GM19324 (cell line): Measurements from ENCODE around the gene TMPRSS12.
"Not testable (repeated sequence)": the region's sequence is repeated elsewhere in the genome, so short reads cannot be mapped to it uniquely, and the experiment has no call there.

Experiments used
- ATAC-seq: cut with Tn5 transposase; IDR thresholded peaks from one replicate; pipeline ENCODE4 v1.9.1; 2021; ENCODE audit warnings: mild to moderate bottlenecking, moderate library complexity; ENCODE audit not compliant: unreplicated experiment, low FRiP score

The TMPRSS12 gene

DNA sequence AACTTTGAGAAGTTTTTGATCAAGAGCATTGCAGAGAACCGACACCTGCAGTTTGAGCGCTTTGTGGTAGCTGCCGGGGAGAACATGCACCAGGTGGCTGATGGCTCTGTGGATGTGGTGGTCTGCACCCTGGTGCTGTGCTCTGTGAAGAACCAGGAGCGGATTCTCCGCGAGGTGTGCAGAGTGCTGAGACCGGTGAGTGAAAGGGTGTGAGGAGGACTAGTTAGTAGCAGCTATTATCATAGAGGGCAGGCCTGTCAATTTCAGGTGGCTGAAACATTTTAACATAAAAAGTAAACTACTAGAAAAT is 82.6 kb downstream of the TMPRSS12 start:
- ATAC-seq: no peak

DNA sequence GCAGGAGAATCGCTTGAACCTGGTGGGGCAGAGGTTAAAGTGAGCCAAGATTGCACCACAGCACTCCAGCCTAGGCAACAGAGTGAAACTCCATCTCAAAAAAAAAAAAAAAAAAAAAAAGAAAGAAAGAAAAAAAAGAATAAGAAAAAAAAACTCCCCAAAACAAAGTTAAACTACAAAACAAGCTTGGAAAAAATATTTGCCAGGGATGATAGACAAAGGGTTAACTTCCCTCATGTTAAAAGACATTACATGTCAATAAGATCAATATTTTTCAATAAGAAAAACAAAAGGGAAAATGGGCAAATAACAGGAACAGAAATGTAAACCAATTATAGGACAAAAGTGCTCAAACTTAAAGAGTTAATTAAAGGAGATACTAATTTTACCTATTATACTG is 83.2 kb downstream of the TMPRSS12 start:
- no peak for ATAC-seq

GRCh38 chr12:50926415-50926814 is 83.7 kb downstream of the TMPRSS12 start:
- no peak for ATAC-seq

- not testable (repeated sequence) for ATAC-seq
These were observed 84.2 kb downstream of the TMPRSS12 start for GRCh38 chr12:50926932-50927331.

GRCh38 chr12:50927356-50927755 is 84.6 kb downstream of the TMPRSS12 start:
- no peak for ATAC-seq

- ATAC-seq: no peak
These were observed 85.1 kb downstream of the TMPRSS12 start for GRCh38 chr12:50927766-50928224.

GRCh38 chr12:50928392-50928791 is 85.7 kb downstream of the TMPRSS12 start:
- ATAC-seq: no peak

DNA sequence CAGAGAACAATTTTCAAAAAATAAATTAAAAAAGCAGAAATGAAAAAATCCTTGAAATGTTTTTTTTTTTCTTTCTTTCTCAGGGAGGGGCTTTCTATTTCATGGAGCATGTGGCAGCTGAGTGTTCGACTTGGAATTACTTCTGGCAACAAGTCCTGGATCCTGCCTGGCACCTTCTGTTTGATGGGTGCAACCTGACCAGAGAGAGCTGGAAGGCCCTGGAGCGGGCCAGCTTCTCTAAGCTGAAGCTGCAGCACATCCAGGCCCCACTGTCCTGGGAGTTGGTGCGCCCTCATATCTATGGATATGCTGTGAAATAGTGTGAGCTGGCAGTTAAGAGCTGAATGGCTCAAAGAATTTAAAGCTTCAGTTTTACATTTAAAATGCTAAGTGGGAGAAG is 87.1 kb downstream of the TMPRSS12 start:
- ATAC-seq: no peak

DNA sequence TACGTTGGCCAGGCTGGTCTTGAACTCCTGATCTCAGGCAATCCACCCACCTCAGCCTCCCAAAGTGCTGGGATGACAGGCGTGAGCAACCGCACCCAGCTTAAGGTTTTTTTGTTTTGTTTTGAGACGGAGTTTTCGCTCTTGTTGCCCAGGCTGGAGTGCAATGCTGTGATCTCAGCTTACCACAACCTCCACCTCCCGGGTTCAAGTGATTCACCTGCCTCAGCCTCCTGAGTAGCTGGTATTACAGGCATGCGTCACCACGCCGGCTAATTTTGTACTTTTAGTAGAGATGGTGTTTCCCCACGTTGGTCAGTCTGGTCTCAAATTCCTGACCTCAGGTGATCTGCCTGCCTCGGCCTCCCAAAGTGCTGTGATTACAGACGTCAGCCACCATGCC is 87.8 kb downstream of the TMPRSS12 start:
- ATAC-seq: not testable (repeated sequence)

DNA sequence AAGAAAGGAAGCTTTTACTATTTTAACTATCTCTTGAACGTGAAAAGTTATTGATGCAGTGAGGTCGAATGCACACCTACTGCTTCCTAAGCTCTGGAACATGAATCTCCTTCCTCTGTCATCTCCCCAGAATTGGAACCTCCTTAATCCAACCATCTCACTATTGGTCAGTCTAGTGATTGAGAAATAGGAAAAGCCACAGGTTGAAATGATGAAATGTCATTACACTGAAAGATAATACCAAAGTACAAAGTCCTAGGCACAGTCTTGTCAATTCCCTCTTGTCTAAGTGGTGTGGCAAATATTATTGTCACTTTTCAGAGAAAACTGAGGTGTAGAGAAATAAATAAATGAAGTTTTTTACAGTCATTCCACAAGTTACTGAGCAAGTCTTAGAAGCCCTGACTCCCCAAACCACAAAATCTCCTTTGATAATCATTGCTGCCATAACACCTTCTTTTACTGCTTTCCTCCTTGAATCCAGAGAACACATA is 90.1 kb downstream of the TMPRSS12 start:
- ATAC-seq: no peak

- no peak for ATAC-seq
These were observed 90.9 kb downstream of the TMPRSS12 start for GRCh38 chr12:50933459-50934124.

- ATAC-seq: no peak
These were observed 91.7 kb downstream of the TMPRSS12 start for GRCh38 chr12:50934371-50934851.

DNA sequence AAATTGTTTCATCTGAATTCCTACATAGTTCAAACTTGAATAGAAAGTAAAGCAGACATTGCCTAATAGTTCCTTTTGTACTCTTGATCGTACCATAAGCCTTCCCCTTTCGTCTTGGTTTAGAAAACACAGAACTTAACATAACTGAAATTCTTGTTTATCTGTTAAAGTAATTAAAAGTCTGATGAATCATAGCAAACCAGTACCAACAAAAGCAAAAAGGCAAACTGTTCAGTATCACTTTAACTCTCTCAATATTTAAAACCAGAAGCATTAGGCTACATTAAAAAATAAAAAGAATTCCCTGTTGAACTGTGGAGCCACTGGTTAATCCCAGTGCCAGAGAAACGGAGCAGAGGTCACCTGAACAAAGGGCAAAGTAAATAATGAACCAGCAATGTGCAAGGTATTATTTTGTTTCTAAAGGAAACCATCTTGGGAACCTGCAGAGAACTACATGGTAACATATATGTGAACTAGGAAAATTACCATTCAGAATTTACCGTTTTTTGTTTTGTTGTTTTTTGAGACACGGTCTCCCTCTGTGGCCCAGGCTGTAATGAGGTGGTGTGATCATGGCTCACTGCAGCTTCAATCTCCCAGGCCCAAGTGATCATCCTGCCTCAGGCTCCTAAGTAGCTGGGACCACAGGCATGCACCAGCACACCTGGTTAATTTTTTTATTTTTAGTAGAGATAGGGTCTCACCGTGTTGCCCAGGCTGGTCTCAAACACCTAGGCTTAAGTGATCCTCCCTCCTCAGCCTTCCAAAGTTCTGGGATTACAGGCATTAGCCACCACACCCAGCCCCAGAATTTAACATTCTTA is 92.5 kb downstream of the TMPRSS12 start:
- ATAC-seq: no peak

DNA sequence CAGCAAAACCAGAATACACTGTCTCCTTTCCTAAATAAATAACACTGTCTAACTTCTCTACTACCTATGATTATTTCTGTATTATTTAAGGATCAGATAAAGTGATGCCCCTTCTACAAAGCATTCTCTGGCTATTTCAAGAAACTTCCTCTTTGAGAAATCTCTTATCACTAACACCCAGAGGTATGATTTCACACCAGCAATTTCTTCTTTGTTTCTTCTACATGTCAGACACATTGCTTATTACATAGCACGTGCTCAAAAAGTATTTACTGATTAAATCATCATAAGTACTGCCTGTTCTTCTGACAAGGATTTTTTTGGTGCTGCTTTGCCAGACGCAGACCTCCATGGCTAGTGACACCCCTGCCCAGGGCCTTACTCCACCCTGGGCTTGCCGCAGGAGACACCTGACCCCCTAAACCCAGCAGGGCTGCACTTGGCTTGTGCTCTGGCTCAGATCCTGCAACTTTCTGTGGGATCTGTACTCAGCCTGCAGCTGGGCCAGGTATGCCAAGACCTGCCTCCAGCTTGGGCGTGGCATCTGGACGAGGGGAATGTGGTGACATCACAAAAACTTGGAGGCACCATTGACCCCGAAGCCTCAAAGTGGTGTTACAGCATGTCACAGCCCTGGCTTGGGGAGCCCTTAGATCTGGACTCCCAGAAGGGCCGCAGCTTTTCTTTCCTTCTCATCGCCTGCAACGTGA is 94.2 kb downstream of the TMPRSS12 start:
- no peak for ATAC-seq
